Panc1 (cell line): Measurements from ENCODE around the gene PAX7. TPM values are rescaled to one million over a fixed set of nuclear protein-coding genes. Genes with fewer than 3 reads are reported as not detected.

Experiments used
- ATAC-seq: fragments of 200-7000 bp; cut with Tn5 transposase; 2 replicates; pipeline ENCODE4 v1.9.1; 2020; ENCODE audit warnings: mild to moderate bottlenecking, moderate library complexity
- BruUV-seq: library from RNA; stranded (reverse); fragments of 400-500 nt; replicated peaks from 2 replicates; lab custom pipeline; 2021; lab: Mats Ljungman, UMichigan
- CTCF ChIA-PET: fragments of 300-600 bp; sonication (Branson Sonifier 250); formaldehyde crosslinking; loops from one replicate; lab custom pipeline; 2022; ENCODE audit warnings: antibody characterized with exemption; lab: Charles Lee
- POLR2A ChIA-PET: fragments of 300-600 bp; sonication (Branson Sonifier 250); formaldehyde crosslinking; loops from one replicate; lab custom pipeline; 2022; ENCODE audit warnings: antibody characterized with exemption; lab: Charles Lee
- DNase-seq: peaks from one replicate; pipeline ENCODE4 v3.0.0-alpha.2; 2010; ENCODE audit warnings: low read depth, low spot score
- H3K27ac ChIP-seq: 2 replicates; pipeline ENCODE4 v1.5.1; 2011; ENCODE audit warnings: mild to moderate bottlenecking, low read length, inconsistent platforms
- H3K27me3 ChIP-seq: fragments of 200-500 bp; sonication (Bioruptor generic); 2 replicates; pipeline ENCODE4 v1.6.0; 2014; ENCODE audit warnings: low read length, inconsistent platforms; ENCODE audit not compliant: control insufficient read depth, insufficient read depth
- H3K36me3 ChIP-seq: fragments of 200-500 bp; sonication (Bioruptor generic); 2 replicates; pipeline ENCODE4 v1.5.1; 2014; ENCODE audit warnings: inconsistent platforms, mild to moderate bottlenecking, low read length, moderate library complexity; ENCODE audit not compliant: control insufficient read depth, insufficient read depth
- H3K4me1 ChIP-seq: 2 replicates; pipeline ENCODE4 v1.5.1; 2011; ENCODE audit warnings: inconsistent platforms, mild to moderate bottlenecking, low read length, moderate library complexity; ENCODE audit not compliant: control insufficient read depth, insufficient read depth
- H3K4me3 ChIP-seq, 2 experiments: 2 replicates each; pipeline ENCODE4 v1.5.1; 2011 to 2012; ENCODE audit warnings: low read depth in 2 of 2, low read length in 2 of 2, mild to moderate bottlenecking in 2 of 2, inconsistent platforms in 1 of 2, moderate library complexity in 1 of 2
- H3K9me3 ChIP-seq: fragments of 200-500 bp; sonication (Bioruptor generic); 2 replicates; pipeline ENCODE4 v1.5.1; 2014; ENCODE audit warnings: low read depth, mild to moderate bottlenecking, inconsistent platforms, low read length, moderate library complexity; ENCODE audit not compliant: control insufficient read depth, insufficient read depth
- SIN3A ChIP-seq: IDR thresholded peaks from 2 replicates; pipeline ENCODE4 v1.6.1; 2012; ENCODE audit warnings: low read depth, mild to moderate bottlenecking, low read length, moderate library complexity, borderline replicate concordance; ENCODE audit not compliant: insufficient read depth
- in situ Hi-C: cut with HindIII; loops from 2 replicates; pipeline ENCODE4 v1.10.0; 2016; ENCODE audit warnings: low sequenced_read_pairs, low pct_unique_long_range_greater_than_20kb
- intact Hi-C: fragments of 100-400 bp; cut with micrococcal nuclease; formaldehyde crosslinking; loops from one replicate; pipeline ENCODE4 v1.10.0; 2022; ENCODE audit not compliant: unreplicated experiment
- total RNA-seq: library from RNA; stranded (reverse); gene quantifications from one replicate; pipeline ENCODE4 v1.2.1, GENCODE V29; 2021; ENCODE audit not compliant: unreplicated experiment
- TF ChIP-seq, protein P1 (sequence below): fragments of 450-650 bp; IDR thresholded peaks from 2 replicates; pipeline ENCODE4 v1.5.1; 2017; ENCODE audit warnings: mild to moderate bottlenecking
- TF ChIP-seq, protein P2 (sequence below), 2 experiments: IDR thresholded peaks; 2 replicates each; pipeline ENCODE4 v1.6.1; 2011 to 2012; ENCODE audit warnings: low read depth in 2 of 2, control low read depth in 1 of 2, low read length in 1 of 2, mild to moderate bottlenecking in 1 of 2, moderate library complexity in 1 of 2; ENCODE audit not compliant: insufficient read depth in 1 of 2

The PAX7 gene
- total RNA-seq, 1 experiment from 2014 or later = not detected

DNA sequence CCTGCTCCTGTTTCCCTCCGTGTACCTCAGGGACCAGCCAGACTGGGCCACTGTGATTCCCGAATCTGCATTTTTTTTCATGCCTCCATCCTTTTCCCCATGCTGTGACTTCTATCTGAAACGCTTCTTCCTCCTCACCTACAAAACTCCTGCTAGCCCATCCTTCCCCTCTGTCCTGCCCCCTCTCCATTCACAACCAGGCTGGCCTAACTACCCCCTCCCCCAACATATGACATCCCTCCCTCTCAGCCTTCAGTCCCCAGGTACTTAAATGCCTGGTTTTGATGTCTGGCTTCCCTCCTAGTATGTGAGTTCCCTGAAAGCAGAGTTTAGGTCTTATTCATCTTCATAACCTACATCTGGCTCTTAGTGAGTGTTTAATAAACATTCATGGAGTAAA is 146.1 kb downstream of the PAX7 start:
- ATAC-seq (no peak), DNase-seq (no peak)
- H3K4me1 ChIP-seq = no peaks in the 10 kb centered on the region
- H3K27ac ChIP-seq = no peak overlapping the region
- in situ Hi-C loops = no loop called here
- peaks cover 27% of the 10 kb centered on the region for H3K27me3 ChIP-seq
- no TSS peak for BruUV-seq
- POLR2A ChIA-PET = no interaction called here
- CTCF ChIA-PET = no interaction called here
- TF ChIP-seq, protein P1, sequence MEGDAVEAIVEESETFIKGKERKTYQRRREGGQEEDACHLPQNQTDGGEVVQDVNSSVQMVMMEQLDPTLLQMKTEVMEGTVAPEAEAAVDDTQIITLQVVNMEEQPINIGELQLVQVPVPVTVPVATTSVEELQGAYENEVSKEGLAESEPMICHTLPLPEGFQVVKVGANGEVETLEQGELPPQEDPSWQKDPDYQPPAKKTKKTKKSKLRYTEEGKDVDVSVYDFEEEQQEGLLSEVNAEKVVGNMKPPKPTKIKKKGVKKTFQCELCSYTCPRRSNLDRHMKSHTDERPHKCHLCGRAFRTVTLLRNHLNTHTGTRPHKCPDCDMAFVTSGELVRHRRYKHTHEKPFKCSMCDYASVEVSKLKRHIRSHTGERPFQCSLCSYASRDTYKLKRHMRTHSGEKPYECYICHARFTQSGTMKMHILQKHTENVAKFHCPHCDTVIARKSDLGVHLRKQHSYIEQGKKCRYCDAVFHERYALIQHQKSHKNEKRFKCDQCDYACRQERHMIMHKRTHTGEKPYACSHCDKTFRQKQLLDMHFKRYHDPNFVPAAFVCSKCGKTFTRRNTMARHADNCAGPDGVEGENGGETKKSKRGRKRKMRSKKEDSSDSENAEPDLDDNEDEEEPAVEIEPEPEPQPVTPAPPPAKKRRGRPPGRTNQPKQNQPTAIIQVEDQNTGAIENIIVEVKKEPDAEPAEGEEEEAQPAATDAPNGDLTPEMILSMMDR = no peak
- no peaks in the 10 kb centered on the region for H3K36me3 ChIP-seq
- no peak overlapping the region for H3K4me3 ChIP-seq
- no peaks in the 10 kb centered on the region for H3K9me3 ChIP-seq
- intact Hi-C loops = no loop called here

DNA sequence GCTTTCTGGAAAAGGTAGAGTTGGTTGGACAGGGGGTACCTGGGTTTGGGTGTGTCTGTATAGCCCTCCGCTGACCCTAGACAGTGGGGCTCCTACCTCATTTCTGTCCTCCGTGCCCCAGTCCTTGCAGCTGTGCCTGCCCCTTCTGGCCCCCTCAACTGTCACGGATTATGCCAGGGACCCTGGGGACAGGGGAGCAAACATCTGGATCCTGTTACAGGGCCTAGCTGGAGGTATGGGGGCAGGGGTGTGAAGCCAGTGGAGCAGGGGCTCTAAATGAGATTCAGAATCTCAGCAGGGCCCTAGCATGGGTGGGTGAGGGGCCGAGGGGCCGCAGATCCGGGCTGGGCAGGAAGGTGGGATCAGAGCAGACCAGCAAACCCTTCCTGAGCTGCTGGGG is 147.8 kb downstream of the PAX7 start:
- in situ Hi-C loops = no loop called here
- no TSS peak for BruUV-seq
- intact Hi-C loops = no loop called here

More for the DNA sequence above, 147.8 kb downstream of the PAX7 start:
- Histone ChIP-seq H3K4me3 (no peak overlapping the region), H3K27me3 (peaks cover 21% of the 10 kb centered on the region), H3K36me3 (no peaks in the 10 kb centered on the region), H3K27ac (no peak overlapping the region), H3K9me3 (no peaks in the 10 kb centered on the region), H3K4me1 (no peaks in the 10 kb centered on the region)
- no peak for DNase-seq
- ChIA-PET CTCF (no interaction called here), POLR2A (no interaction called here)
- ATAC-seq = no peak
- TF ChIP-seq, protein P2, sequence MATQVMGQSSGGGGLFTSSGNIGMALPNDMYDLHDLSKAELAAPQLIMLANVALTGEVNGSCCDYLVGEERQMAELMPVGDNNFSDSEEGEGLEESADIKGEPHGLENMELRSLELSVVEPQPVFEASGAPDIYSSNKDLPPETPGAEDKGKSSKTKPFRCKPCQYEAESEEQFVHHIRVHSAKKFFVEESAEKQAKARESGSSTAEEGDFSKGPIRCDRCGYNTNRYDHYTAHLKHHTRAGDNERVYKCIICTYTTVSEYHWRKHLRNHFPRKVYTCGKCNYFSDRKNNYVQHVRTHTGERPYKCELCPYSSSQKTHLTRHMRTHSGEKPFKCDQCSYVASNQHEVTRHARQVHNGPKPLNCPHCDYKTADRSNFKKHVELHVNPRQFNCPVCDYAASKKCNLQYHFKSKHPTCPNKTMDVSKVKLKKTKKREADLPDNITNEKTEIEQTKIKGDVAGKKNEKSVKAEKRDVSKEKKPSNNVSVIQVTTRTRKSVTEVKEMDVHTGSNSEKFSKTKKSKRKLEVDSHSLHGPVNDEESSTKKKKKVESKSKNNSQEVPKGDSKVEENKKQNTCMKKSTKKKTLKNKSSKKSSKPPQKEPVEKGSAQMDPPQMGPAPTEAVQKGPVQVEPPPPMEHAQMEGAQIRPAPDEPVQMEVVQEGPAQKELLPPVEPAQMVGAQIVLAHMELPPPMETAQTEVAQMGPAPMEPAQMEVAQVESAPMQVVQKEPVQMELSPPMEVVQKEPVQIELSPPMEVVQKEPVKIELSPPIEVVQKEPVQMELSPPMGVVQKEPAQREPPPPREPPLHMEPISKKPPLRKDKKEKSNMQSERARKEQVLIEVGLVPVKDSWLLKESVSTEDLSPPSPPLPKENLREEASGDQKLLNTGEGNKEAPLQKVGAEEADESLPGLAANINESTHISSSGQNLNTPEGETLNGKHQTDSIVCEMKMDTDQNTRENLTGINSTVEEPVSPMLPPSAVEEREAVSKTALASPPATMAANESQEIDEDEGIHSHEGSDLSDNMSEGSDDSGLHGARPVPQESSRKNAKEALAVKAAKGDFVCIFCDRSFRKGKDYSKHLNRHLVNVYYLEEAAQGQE (IDR thresholded peaks at IDR 0.05; ENCODE audit: insufficient read depth in 1 of 2, low read depth in 2 of 2, low read length in 1 of 2) = no peak
- TF ChIP-seq SIN3A = no peak
- TF ChIP-seq, protein P1 = no peak
